SK-N-MC (cell line): ENCODE results near the gene ADAM20.

Experiments used
- EZH2 ChIP-seq: fragments of 200-600 bp; sonication (generic); IDR thresholded peaks from one replicate; pipeline ENCODE4 v1.6.1; 2017; ENCODE audit warnings: antibody characterized with exemption
- POLR2AphosphoS5 ChIP-seq: IDR thresholded peaks from 2 replicates; pipeline ENCODE4 v1.6.1; 2012; ENCODE audit warnings: mild to moderate bottlenecking, low read depth, low read length, borderline replicate concordance

DNA sequence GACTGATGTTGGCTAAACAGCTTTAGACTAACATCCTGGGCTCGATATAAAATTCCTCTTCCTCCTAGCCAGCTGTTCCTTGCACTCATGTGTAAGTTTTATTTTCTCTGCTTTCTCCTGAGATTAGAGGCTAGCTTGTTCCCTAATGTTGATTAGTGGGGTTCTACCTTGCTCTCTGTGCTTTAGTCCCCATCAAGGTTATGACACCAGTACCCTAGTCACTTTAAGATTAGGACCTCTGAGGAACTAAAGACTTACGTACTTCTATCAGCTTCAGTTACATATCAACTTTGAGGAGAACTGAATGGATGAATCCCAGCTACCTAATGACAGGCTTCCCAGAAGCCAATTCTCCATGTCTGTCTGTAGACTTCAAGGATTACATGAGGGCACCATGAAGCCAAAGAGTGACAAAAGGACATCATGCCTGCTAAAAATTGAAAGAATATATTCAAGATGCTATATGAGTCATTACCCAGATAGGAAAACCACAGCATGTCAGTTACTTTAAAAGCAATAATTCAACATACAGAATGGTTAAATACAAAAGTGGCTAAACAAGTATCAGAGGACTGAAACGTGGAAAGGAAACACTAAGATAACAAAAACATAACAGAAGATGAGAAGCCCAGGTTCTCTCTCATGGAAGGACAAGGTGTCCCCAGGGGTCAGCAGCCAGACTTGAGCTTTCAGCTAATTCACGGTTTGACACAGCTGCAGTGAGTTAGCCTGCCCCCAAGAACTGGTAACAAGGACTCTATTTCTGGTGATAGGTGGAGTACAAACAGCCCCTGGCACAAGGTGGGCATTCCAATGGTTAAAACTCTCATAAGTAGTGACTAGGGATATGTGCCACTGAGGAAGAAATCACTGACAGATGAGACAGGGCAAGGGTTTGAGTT is 20.4 kb downstream of the ADAM20 start:
- no peak for TF ChIP-seq EZH2
- no peak for TF ChIP-seq POLR2AphosphoS5
